Left ventricle myocardium inferior (tissue), 1 donor: ENCODE results near the gene GPR151. TPM values are rescaled to one million over a fixed set of nuclear protein-coding genes. Genes with fewer than 3 reads are reported as not detected.

ENCODE experiments used
- DNase-seq: peaks from one replicate; pipeline ENCODE4 v3.0.0-alpha.2; 2020
- H3K27ac ChIP-seq: fragments of 200-600 bp; replicated peaks from 2 replicates; pipeline ENCODE4 v1.8.0; 2021
- H3K27me3 ChIP-seq: fragments of 200-600 bp; 2 replicates; pipeline ENCODE4 v1.8.0; 2021; ENCODE audit warnings: low read depth
- H3K36me3 ChIP-seq: fragments of 200-600 bp; 2 replicates; pipeline ENCODE4 v1.8.0; 2021
- H3K4me1 ChIP-seq: fragments of 200-600 bp; 2 replicates; pipeline ENCODE4 v1.8.0; 2021
- H3K4me3 ChIP-seq: fragments of 200-600 bp; 2 replicates; pipeline ENCODE4 v1.8.0; 2021; ENCODE audit warnings: mild to moderate bottlenecking, moderate library complexity
- H3K9me3 ChIP-seq: fragments of 200-600 bp; replicated peaks from 2 replicates; pipeline ENCODE4 v1.8.0; 2021
- intact Hi-C: fragments of 100-400 bp; cut with micrococcal nuclease; formaldehyde crosslinking; loops from one replicate; pipeline ENCODE4 v1.11.0; 2022
- total RNA-seq: library from RNA; stranded (reverse); fragmentation: NEBNext Ultra II Directional; extraction: Animal tissue kit (Norgen Biotek cat#: 25700); gene quantifications from one replicate; pipeline ENCODE4 v1.2.1, GENCODE V29; 2021
- TF ChIP-seq, protein P1 (sequence below): fragments of 200-600 bp; IDR thresholded peaks from 2 replicates; pipeline ENCODE4 v1.8.0; 2021; ENCODE audit warnings: antibody characterized with exemption, mild to moderate bottlenecking, borderline replicate concordance
- donor health status: DM: no; HTN: yes; CAD: no; lungs with severe emphysema.

The GPR151 gene
- total RNA-seq, 1 donor from 2014 or later, result not detected

DNA sequence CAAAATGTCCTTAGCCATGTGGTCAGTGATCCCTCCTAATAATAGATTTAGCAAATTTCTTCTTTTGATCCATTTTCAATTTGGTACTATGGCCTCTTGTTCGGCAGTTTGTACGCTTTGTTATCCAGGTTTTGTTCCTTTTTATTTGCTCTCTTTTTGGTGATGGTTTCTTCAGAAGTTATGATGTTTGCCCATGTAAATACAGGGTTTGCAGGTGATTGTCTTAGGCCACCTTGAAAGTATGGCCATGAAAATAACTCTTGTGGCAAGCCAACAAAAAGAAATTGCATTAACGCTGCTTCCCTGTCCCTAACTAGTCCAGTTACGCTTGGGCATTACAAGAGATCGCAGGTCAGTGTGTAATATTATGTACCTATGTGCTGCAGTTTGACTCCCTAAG lies 8.6 kb downstream of the GPR151 start:
- Histone ChIP-seq H3K4me1 (no peaks in the 10 kb centered on the region), H3K9me3 (no peaks in the 10 kb centered on the region), H3K4me3 (no peak overlapping the region), H3K36me3 (peaks cover 90% of the 10 kb centered on the region), H3K27me3 (no peaks in the 10 kb centered on the region), H3K27ac (no peak overlapping the region)
- DNase-seq, result no peak
- intact Hi-C loops, result no loop called here
- TF ChIP-seq, protein P1, sequence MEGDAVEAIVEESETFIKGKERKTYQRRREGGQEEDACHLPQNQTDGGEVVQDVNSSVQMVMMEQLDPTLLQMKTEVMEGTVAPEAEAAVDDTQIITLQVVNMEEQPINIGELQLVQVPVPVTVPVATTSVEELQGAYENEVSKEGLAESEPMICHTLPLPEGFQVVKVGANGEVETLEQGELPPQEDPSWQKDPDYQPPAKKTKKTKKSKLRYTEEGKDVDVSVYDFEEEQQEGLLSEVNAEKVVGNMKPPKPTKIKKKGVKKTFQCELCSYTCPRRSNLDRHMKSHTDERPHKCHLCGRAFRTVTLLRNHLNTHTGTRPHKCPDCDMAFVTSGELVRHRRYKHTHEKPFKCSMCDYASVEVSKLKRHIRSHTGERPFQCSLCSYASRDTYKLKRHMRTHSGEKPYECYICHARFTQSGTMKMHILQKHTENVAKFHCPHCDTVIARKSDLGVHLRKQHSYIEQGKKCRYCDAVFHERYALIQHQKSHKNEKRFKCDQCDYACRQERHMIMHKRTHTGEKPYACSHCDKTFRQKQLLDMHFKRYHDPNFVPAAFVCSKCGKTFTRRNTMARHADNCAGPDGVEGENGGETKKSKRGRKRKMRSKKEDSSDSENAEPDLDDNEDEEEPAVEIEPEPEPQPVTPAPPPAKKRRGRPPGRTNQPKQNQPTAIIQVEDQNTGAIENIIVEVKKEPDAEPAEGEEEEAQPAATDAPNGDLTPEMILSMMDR, result no peak

GRCh38 chr5:146499680-146500079 lies 16.3 kb downstream of the GPR151 start:
- Histone ChIP-seq H3K36me3 (peaks cover 33% of the 10 kb centered on the region), H3K27ac (no peak overlapping the region), H3K4me3 (no peak overlapping the region), H3K27me3 (no peaks in the 10 kb centered on the region), H3K9me3 (no peaks in the 10 kb centered on the region), H3K4me1 (no peaks in the 10 kb centered on the region)
- intact Hi-C loops, result no loop called here
- no peak for DNase-seq
- TF ChIP-seq, protein P1, result no peak

DNA sequence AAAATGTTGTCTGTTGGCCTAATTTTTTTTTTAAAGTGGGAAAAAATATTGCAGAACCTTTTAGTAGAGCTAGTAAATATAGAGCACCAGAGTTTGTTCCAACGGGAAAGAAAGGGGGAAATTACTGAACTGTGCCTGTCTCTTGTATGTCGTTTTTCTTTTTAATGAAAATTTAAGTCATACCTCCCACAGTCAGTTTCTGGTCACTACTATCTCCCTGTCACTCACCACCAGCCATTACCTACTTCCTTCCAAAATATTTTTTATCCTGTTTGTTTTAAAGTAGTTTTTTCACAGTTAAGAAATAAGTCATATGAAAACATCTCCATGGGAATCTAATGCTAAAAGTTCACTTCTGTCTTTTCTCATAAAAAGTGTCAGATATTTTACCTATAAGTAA lies 21.3 kb downstream of the GPR151 start:
- Histone ChIP-seq H3K4me1 (no peaks in the 10 kb centered on the region), H3K9me3 (no peaks in the 10 kb centered on the region), H3K27me3 (no peaks in the 10 kb centered on the region), H3K36me3 (peaks cover 34% of the 10 kb centered on the region), H3K4me3 (no peak overlapping the region), H3K27ac (no peak overlapping the region)
- DNase-seq, result no peak
- TF ChIP-seq, protein P1, result no peak
- intact Hi-C loops, result no loop called here

GRCh38 chr5:146490089-146490843 lies 25.7 kb downstream of the GPR151 start:
- peaks cover 41% of the 10 kb centered on the region for H3K36me3 ChIP-seq
- intact Hi-C loops, result no loop called here
- TF ChIP-seq, protein P1, result no peak
- no peak for DNase-seq
- H3K9me3 ChIP-seq, result no peaks in the 10 kb centered on the region
- H3K27me3 ChIP-seq, result no peaks in the 10 kb centered on the region
- no peak overlapping the region for H3K4me3 ChIP-seq
- H3K4me1 ChIP-seq, result no peaks in the 10 kb centered on the region
- H3K27ac ChIP-seq, result no peak overlapping the region

DNA sequence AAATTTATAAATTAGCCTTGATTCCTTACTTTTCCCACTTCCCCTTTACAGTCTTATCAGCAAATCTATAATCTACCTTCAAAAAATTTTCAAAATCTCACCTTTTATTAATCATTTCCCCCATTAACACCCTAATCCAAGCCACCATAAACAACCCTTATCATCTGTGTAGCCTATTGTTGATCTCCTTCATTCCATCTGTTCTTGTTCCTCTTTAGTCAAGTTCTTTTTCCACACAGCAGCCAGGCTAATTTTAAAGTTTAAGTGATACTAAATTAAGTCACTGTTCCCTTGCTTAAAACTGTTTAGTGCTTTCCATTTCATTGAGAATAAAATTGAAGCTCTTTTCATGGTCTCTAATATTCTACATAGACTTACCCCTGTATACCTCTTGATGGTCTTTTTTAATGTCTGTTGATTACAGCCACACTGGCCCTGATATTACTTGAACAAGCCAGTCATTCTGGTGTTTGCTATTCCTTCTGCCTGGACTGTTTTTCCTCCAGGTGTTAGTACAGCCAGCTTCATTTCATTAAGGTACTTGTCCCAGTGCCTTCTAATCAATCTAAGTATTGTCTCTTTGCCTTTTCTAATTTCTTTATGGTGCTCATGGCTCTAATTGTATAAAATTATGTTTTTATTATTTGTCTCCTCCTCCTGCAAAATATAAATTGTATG lies 31.1 kb downstream of the GPR151 start:
- intact Hi-C loops, result no loop called here
- Histone ChIP-seq H3K27me3 (no peaks in the 10 kb centered on the region), H3K4me3 (no peak overlapping the region), H3K4me1 (peaks cover 11% of the 10 kb centered on the region), H3K9me3 (no peaks in the 10 kb centered on the region), H3K27ac (peak overlapping the region; percentile 64), H3K36me3 (peaks cover 58% of the 10 kb centered on the region)
- TF ChIP-seq, protein P1, result no peak
- no peak for DNase-seq
